Right ventricle myocardium superior (tissue), 1 donor: Measurements from ENCODE around the gene SWSAP1. TPM values are rescaled to one million over a fixed set of nuclear protein-coding genes. Genes with fewer than 3 reads are reported as not detected.
"Not testable (repeated sequence)": the region's sequence is repeated elsewhere in the genome, so short reads cannot be mapped to it uniquely, and the experiment has no call there.

Experiments used
- ATAC-seq: fragments of 200-7000 bp; cut with Tn5 transposase; one replicate; pipeline ENCODE4 v1.9.1; 2020; ENCODE audit warnings: mild to moderate bottlenecking; ENCODE audit not compliant: poor library complexity
- DNase-seq: peaks from one replicate; pipeline ENCODE4 v3.0.0-alpha.2; 2020
- intact Hi-C: fragments of 100-400 bp; cut with DNase I; formaldehyde crosslinking; loops from one replicate; pipeline ENCODE4 v1.11.2; 2022
- total RNA-seq: library from RNA; stranded (reverse); fragmentation: NEBNext Ultra II Directional; extraction: Animal tissue kit (Norgen Biotek cat#: 25700); gene quantifications from one replicate; pipeline ENCODE4 v1.2.1, GENCODE V29; 2021
- donor health status: DM: no; HTN: yes; CAD: no; lungs with severe emphysema.

The SWSAP1 gene
- total RNA-seq, 1 donor from 2014 or later, result 1.2 TPM

DNA sequence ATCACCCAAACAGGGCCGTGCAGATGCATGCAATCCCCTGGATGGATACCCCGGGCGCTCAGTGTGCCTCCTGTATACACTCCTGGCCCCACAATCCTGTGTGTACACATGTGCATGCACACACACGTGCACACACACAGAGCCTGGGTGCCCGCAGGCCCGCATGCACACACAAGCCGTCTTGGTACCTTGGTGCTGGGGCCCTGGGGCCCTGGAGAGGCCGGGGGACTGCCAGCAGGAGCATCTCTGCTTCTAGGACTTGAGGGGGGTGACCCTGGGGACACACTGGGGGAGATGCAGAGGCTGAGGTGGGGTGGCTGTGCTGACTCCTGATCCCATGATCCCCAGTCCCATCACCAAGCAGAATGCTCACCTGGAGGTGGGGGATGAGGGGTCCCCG, 25.2 kb downstream of the SWSAP1 start:
- DNase-seq (no peak), ATAC-seq (no peak)
- intact Hi-C loops, result no loop called here

DNA sequence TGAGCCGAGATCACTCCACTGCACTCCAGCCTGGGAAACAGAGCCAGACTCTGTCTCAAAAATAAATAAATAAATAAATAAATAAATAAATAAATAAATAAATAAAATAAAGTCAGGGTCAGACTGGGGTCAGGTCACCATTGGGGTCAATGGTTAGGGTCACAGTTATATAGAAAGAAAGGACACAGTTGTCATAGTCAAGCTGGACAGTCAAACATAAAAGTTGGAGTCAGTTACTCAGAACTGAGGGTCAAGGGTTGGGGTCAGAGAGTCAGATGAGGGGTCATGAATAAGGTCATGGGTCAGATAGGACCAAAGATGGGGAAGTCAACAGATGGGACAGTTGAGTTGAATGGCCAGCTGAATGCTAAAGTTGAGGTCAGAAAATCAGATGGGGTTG, 26.3 kb downstream of the SWSAP1 start:
- intact Hi-C loops, result no loop called here
- ATAC-seq, result no peak
- no peak for DNase-seq

GRCh38 chr19:11401808-11402543, 27.5 kb downstream of the SWSAP1 start:
- ATAC-seq (no peak), DNase-seq (no peak)
- intact Hi-C loops, result no loop called here

GRCh38 chr19:11404588-11405222, 30.2 kb downstream of the SWSAP1 start:
- ATAC-seq (peak; percentile 20), DNase-seq (no peak)
- intact Hi-C loops, result no loop called here

DNA sequence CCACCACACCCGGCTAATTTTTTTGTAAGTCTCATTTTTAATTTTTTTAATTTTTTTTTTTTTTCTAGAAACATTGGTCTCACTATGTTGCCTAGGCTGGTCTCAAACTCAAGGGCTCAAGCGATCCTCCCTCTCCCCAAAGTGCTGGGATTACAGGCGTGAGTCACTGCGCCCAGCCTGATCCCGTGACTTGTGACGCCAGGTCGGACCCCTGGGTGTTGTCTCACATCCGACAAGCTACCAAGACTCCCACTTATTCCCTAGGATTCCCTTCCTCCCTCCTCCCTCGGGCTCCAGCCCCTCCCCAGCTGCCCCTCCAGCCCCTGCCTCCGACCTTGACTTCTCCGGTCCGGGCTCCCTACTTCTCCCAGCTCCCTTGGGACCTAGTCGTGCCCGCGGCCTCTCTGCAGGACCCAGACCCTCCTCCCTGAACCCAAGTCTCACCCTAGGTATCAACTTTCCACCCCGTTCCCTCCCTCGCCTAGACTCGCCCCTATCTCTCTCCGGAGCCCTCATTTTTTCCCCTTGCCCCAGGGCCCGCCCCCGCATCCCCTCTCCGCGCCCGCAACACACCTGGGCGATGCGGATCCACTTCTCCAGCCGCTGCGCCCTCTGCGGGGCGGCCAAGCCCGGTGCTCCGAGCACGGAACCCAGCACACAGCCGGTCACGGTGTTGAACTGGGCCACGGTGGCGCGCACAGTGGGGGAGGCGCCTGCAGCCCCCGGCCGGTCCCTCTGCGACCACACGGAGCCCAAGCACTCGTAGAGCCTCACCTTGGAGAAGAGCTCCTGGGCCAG, 31.6 kb downstream of the SWSAP1 start:
- DNase-seq (no peak), ATAC-seq (peak; percentile 78)
- intact Hi-C loops, result no loop called here

DNA sequence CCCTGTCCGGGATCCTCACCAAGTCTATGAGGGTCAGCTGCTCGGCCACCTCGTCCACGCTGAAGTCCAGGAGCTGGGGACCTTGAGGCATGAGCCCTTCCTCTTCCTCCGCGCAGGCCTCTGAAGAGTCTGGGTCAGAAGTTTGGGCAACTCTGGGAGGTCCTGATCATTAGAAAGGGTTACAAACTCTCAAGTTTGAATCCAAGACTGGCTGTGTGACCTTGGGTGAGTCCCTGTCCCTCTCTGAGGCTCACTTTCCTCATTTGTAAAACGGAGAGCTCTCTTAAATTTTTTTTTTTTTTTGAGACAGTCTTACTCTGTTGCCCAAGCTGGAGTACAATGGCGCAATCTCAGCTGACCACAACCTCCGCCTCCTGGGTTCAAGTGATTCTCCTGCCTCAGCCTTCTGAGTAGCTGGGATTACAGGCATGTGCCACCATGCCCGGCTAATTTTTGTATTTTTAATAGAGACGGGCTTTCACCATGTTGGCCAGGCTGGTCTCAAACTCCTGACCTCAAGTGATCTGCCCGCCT, 32.3 kb downstream of the SWSAP1 start:
- DNase-seq, intact Hi-C loops, ATAC-seq: not testable (repeated sequence)

DNA sequence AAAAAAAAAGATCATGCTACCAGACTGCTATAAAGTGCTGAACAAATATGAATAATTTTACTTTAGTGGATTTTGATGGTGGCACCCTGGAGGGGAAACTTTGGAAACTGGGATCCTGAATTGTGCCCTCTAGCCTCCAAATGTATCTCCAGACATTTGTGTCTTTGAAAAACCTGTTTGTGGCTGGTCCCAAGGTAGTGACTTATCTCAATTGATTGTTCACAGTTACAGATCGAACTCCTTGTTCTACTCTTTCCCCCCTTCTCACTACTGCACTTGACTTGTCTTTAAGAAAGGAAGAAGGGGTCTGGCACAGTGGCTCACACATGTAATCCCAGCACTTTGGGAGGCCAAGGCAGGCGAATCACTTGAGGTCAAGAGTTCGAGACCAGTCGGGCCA, 34.1 kb downstream of the SWSAP1 start:
- intact Hi-C loops, result no loop called here
- ATAC-seq, result no peak
- DNase-seq, result no peak

DNA sequence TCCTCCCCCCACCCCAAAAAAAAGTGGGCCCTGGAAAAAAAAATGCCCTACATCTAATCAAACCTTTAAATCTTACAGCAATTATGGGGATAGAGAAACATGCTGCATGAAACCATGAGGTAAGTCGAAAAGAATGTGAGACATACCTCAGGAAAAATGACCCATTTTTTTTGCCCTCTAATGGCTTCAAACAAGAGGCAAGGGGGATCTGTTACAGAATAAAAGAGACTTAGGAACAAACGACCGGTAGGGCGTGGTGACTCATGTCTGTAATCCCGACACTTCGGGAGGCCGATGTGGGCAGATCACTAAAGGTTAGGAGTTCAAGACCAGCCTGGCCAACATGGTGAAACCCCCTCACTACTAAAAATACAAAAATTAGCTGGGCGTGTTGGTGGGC, 36.2 kb downstream of the SWSAP1 start:
- intact Hi-C loops, result no loop called here
- no peak for DNase-seq
- ATAC-seq, result no peak

GRCh38 chr19:11414544-11414943, 40.1 kb downstream of the SWSAP1 start:
- no peak for ATAC-seq
- no peak for DNase-seq

GRCh38 chr19:11416346-11417052, 42.0 kb downstream of the SWSAP1 start:
- no peak for DNase-seq
- ATAC-seq, result no peak
- intact Hi-C loops, result no loop called here

More at GRCh38 chr19:11414544-11414943, 40.1 kb downstream of the SWSAP1 start:
- intact Hi-C loops, result no loop called here

DNA sequence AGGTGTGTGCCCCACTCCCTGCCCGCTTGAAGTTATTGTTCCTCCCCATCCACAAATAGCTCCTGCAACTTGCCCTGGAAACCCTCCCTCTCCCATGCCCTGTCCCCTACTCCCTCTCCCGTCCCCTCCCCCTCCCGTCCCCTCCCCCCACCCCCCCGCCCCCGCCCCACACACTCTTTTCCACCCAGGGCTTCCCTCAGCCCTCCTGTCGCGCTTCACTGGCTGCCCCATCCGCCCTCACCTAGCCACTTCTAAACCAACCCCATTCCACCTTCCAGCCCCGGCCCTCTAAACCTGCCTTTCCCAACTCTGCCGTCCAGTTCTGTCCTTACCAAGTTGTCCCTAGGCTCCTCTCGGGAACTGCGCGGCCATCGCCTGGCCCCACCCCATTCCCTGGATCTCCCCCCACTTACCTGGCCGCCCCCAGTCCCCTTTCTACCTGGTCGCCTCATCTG, 43.7 kb downstream of the SWSAP1 start:
- no peak for ATAC-seq
- no peak for DNase-seq
- intact Hi-C loops, result no loop called here

DNA sequence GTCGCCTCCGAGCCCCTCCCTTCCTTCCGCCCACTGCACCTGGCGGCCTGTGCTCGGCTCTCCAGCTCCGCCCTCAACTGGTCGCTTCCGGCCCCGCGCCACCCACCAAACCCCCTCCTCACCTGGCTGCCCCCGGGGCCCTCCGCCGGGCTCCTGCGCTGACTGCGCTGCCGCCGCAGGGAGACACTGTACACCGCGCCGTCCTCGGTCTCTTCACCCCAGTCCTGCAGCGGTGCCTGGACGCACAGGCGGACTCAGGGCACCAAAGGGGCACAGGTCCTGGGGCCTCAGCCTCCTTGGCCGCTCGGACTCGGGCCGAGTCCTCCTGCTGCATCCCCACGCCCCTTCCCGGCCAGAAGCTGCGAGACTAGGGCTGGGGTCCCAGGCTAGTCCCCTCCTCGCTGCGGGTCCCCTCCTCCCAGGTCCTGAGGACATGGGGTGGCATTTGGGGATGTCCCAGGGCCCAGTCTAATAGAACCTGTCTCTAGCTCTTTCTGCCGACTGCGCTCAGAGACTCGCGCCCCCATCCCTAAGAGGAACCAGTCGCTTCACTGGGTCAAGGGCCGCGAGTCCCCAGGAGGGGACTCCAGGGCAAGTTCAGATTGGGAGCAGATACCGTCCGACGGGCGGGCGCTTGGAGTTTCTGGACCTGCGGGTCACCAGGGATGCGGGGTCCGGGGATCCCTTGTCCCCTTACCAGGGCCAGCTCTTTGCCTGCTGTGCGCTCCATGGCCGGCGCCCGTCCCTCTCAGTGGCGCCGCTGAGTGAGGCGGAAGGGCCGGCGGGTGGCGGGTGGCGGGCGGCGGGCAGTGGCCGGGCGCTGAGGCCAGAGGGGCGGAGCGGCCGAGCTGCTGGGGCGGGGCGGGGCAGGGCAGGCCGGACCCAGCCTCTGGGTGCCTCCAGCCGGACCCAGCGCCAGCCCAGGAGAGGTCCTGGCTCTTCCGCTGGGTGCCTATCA, 44.4 kb downstream of the SWSAP1 start, which contains the start of gene RGL3:
RGL3 (minus strand) TSS at position 766 of the 958 bp plus-strand sequence; CDS start at position 730, 36 bp downstream.
- DNase-seq (peak; percentile 74), ATAC-seq (peak; percentile 62)
- intact Hi-C loops, result no loop called here

GRCh38 chr19:11420429-11421370, 46.2 kb downstream of the SWSAP1 start:
- ATAC-seq (peak; percentile 70), DNase-seq (peak; percentile 85)
- intact Hi-C loops, result no loop called here

GRCh38 chr19:11421371-11422098, 47.1 kb downstream of the SWSAP1 start:
- peak; percentile 54 for ATAC-seq
- DNase-seq, result peak; percentile 63
- intact Hi-C loops, result no loop called here

DNA sequence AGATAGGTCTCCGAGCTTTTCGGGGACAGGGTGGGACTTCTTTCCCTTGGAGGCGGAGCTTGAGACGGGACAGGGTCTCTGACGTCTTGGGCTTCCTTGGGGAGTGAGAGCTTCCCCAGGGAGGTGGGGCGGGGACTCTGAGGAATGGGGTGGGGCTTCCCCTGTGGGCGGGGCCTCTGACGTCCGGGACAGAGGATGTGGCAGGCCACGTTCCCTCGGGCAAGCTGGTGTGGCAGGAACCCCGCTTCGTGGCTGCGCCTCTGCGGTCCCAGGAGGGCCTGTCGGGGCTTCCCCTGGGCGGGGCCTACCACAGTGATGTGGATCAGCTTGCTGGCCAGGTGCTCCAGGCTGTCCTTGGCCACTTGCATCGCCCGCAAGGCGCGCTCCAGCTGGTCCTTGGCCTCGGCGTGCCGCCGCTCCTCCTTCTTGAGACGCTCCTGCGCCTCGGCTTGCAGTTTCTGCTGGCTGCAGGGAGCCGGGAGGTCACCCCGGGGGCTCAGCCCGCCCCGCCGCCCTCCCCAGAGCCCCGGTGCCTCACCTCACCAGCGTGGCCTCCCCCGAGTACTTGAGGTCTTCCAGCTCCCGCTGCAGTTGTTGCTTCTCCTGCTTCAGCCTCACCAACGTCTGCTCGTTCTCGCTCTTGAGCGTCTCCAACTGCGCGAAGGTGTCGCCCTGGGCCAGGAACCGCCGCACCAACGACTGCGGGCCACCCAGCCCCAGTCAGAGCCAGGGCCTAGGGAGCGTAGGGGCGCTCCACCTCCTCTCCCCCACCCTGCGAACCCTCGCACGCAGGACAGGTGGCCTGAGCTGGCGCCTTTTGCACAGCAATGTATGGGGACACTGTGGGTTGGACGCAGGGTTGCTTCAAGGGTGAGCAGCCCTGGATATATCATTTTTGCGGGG, 47.9 kb downstream of the SWSAP1 start:
- ATAC-seq (peak; percentile 54), DNase-seq (peak; percentile 88)
- intact Hi-C loops, result no loop called here
